Right lobe of liver (tissue), 6 donors: Measurements from ENCODE around the gene HOXA11. TPM values are rescaled to one million over a fixed set of nuclear protein-coding genes. Genes with fewer than 3 reads are reported as not detected.

Experiments
- ATAC-seq, 4 donors: fragments of 200-7000 bp; cut with Tn5 transposase; one replicate each; pipeline ENCODE4 v1.9.1; 2020; ENCODE audit warnings: mild to moderate bottlenecking in 4 of 4, moderate library complexity in 4 of 4
- DNase-seq, 3 donors: peaks; one replicate each; pipeline ENCODE4 v3.0.0-alpha.2; 2020
- H3K27ac ChIP-seq, 3 donors: fragments of 200-600 bp; one replicate each; pipeline ENCODE4 v1.8.0; 2022
- H3K27me3 ChIP-seq, 2 donors: fragments of 200-600 bp; one replicate each; pipeline ENCODE4 v1.8.0; 2022
- H3K36me3 ChIP-seq, 4 donors: fragments of 200-600 bp; sonication (generic) in 1 of 4; one replicate each; pipeline versions ENCODE4 v1.5.1 to v1.8.0; 2017 to 2022; ENCODE audit warnings: control low read depth in 1 of 4
- H3K4me1 ChIP-seq, 4 donors: fragments of 200-600 bp; sonication (generic) in 1 of 4; one replicate each; pipeline versions ENCODE4 v1.5.1 to v1.8.0; 2017 to 2022; ENCODE audit warnings: control low read depth in 1 of 4
- H3K4me3 ChIP-seq, 3 donors: fragments of 200-600 bp; one replicate each; pipeline ENCODE4 v1.8.0; 2022
- H3K9me3 ChIP-seq, 4 donors: fragments of 200-600 bp; sonication (generic) in 1 of 4; one replicate each; pipeline versions ENCODE4 v1.5.1 to v1.8.0; 2017 to 2022; ENCODE audit warnings: control low read depth in 1 of 4
- CTCF ChIP-seq, 4 donors: fragments of 200-600 bp in 3 of 4; fragments of 450-650 bp in 1 of 4; IDR thresholded peaks; one replicate each; pipeline versions ENCODE4 v1.5.1 to v1.8.0; 2016 to 2022; ENCODE audit warnings: antibody characterized with exemption in 4 of 4, mild to moderate bottlenecking in 2 of 4
- POLR2A ChIP-seq: fragments of 450-650 bp; IDR thresholded peaks from one replicate; pipeline ENCODE4 v1.6.1; 2017; ENCODE audit warnings: antibody characterized with exemption, mild to moderate bottlenecking
- WGBS: methylation state at CpG from one replicate; pipeline ENCODE4 v1.1.6; 2018; ENCODE audit warnings: low coverage, low lambda C conversion rate; ENCODE audit not compliant: insufficient coverage; ENCODE audit errors: missing lambda C conversion rate; 5-methylcytosine and 5-hydroxymethylcytosine counted together
- intact Hi-C, 2 donors: fragments of 100-400 bp; cut with DNase I; formaldehyde crosslinking; loops; one replicate each; pipeline versions ENCODE4 v1.11.2 to v1.14.1; 2022
- total RNA-seq, 6 experiments: library from RNA; depleted of rRNA in 2 of 6; stranded (reverse); fragments of >200 nt in 2 of 6; fragmentation: NEBNext Ultra II Directional in 3 of 6; extraction: Animal tissue kit (Norgen Biotek cat#: 25700) in 3 of 6; gene quantifications; one replicate each; pipeline versions ENCODE4 v1.1.0 to v1.2.4, GENCODE V29; 2016 to 2023
- donor health status: DM: no; HTN: yes; CAD: no.
- donor health status: DM: no; HTN: no; CAD: no.
- donor health status: DM: no; HTN: no; CAD: no.
- donor health status: DM: no; HTN: yes; CAD: no.
- donor health status: DM: no; HTN: yes; CAD: no.

The HOXA11 gene
- total RNA-seq, 6 experiments from 2014 or later, result not detected

DNA sequence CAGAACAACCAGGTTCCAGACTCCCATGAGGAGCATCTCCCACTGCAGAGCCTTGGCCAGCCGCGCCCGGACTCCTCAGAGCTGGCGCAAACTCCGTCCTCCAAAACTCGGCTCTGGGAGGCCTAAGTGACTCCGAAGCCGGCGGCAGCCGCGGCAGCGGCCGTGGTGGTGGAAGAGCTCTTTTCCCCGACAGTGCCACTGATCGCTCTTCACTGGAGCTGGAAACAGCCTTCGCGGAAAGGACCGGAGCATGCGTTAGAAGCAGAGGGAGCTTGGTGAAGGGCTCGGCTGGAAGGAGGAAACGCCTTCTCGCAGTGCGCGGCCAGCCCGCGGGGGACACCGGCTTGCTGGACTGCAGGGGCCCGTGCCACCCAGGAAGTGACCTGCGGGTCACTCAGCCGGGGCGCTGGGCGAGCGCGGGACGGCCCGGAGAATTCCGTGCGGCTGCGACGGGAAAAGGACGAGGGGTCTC lies 19.9 kb upstream of the HOXA11 start:
- Histone ChIP-seq H3K9me3 (no peaks in the 10 kb centered on the region), H3K36me3 (no peaks in the 10 kb centered on the region), H3K27ac (no peak overlapping the region), H3K4me3 (no peak overlapping the region), H3K27me3 (peaks cover 33 to 56% of the 10 kb centered on the region in 2 donors), H3K4me1 (peaks cover 0 to 25% (median 5%) of the 10 kb centered on the region in 4 donors)
- intact Hi-C loops, result loop anchor here in 1 of 2 donors (10.0 kb wide), 1 partner anchor 820 kb away; no protein-coding TSS in a partner anchor
- 0% methylated on average over 11 of the region's 41 CpGs for WGBS
- DNase-seq, result peak in 1 of 3 donors; percentile 52
- peak in 3 of 4 donors; percentile 7 to 13 (median 8) for ATAC-seq
- no peak for TF ChIP-seq CTCF (IDR thresholded peaks at IDR 0.05)
- TF ChIP-seq POLR2A, result no peak

DNA sequence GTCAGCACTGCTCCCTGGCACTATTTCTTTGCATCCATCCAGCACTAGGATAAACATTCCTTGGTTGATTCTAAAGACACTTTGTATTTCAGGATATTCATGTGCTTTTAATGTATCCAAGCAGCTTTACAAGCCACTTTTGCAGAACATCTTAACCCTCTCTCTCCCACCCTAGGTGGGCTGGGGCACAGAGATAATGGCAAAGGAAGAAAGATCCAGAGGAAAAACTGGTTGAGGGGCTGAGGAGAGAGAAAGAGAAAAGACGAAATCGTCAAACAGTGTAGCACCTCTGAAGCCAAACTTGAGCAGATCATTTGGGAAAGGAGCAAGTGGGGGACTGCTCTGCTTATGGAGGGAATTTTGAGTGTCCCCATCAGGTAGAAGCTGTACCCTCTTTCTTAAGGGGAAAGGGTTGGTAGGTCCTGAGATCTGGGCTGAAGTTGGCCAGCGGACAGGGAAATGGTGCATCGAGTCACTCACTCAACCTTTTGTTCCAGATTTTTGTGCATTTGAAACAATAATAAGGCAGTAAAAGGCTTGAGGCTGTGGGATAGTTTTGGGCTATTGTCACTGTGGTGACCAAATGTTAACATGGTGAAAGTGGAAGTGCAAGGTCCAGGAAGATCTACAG lies 19.0 kb upstream of the HOXA11 start:
- Histone ChIP-seq H3K4me3 (no peak overlapping the region), H3K9me3 (no peaks in the 10 kb centered on the region), H3K27ac (no peak overlapping the region), H3K36me3 (no peaks in the 10 kb centered on the region), H3K27me3 (peaks cover 33 to 59% of the 10 kb centered on the region in 2 donors), H3K4me1 (peaks cover 0 to 25% (median 5%) of the 10 kb centered on the region in 4 donors)
- DNase-seq (no peak), ATAC-seq (no peak)
- 13% methylated on average over 4 of the region's 4 CpGs for WGBS
- intact Hi-C loops, result loop anchor here in 1 of 2 donors (10.0 kb wide), 1 partner anchor 821 kb away; no protein-coding TSS in a partner anchor
- TF ChIP-seq CTCF (IDR thresholded peaks at IDR 0.05), result no peak
- TF ChIP-seq POLR2A, result no peak

DNA sequence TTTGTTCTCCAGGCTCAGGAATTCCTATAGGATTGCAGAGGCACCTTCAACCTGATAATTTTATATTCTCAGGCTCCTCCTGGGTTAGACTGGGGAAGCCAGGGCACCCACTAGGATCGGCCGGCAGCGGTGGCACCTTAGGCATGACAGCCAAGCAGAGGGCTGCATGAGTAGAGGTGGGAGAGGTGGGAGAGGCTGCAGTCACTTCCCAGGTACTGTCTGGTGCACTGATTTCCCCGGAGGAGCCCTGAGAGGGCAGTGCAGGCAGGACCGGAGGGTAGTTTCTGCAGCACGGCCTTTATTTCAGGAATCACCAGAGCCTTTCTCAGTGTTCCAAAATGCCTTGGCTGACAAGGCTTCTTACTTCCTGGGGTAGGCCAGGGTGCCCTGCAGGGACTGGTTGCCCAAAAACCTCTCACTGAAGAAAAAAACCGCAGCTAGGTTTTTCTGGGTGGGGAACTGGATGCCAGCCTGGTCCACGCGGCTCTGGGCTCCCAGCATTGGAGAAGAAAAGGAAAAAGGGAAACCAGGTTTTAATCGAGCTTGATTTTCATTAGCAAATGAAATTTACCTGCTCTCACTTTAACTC lies 18.4 kb upstream of the HOXA11 start:
- no peak for ATAC-seq
- intact Hi-C loops, result loop anchor here in 1 of 2 donors (10.0 kb wide), 1 partner anchor 821 kb away; no protein-coding TSS in a partner anchor
- H3K27me3 ChIP-seq, result peaks cover 39 to 65% of the 10 kb centered on the region in 2 donors
- WGBS, result 14% methylated on average over 9 of the region's 10 CpGs
- H3K36me3 ChIP-seq, result no peaks in the 10 kb centered on the region
- H3K27ac ChIP-seq, result no peak overlapping the region
- H3K4me3 ChIP-seq, result no peak overlapping the region
- no peak for DNase-seq
- TF ChIP-seq POLR2A, result no peak
- no peak for TF ChIP-seq CTCF (IDR thresholded peaks at IDR 0.05)
- H3K9me3 ChIP-seq, result no peaks in the 10 kb centered on the region
- H3K4me1 ChIP-seq, result peaks cover 0 to 25% (median 5%) of the 10 kb centered on the region in 4 donors

DNA sequence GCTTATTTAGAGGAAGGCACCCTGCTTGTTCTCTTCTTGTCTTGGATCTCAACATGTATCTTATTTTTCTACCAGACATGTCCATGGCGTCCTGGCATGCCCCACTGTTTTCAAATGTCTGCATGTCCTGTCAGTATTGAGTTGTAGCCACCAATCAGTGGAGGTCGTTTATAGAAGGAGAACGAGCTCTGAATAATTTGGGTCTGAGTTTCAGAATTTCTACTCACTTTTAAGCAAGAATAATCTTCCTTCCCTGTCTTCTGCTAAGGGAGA lies 17.8 kb upstream of the HOXA11 start:
- no peak overlapping the region for H3K27ac ChIP-seq
- no peaks in the 10 kb centered on the region for H3K9me3 ChIP-seq
- no peak for TF ChIP-seq POLR2A
- TF ChIP-seq CTCF (IDR thresholded peaks at IDR 0.05), result no peak
- DNase-seq (no peak), ATAC-seq (no peak)
- H3K4me3 ChIP-seq, result no peak overlapping the region
- peaks cover 44 to 67% of the 10 kb centered on the region in 2 donors for H3K27me3 ChIP-seq
- 8% methylated on average over 3 of the region's 3 CpGs for WGBS
- H3K36me3 ChIP-seq, result no peaks in the 10 kb centered on the region
- intact Hi-C loops, result loop anchor here in 1 of 2 donors (10.0 kb wide), 1 partner anchor 822 kb away; no protein-coding TSS in a partner anchor
- H3K4me1 ChIP-seq, result peaks cover 0 to 25% (median 5%) of the 10 kb centered on the region in 4 donors
